ENCODE measurements around the gene NF1.

Gene NF1

DNA sequence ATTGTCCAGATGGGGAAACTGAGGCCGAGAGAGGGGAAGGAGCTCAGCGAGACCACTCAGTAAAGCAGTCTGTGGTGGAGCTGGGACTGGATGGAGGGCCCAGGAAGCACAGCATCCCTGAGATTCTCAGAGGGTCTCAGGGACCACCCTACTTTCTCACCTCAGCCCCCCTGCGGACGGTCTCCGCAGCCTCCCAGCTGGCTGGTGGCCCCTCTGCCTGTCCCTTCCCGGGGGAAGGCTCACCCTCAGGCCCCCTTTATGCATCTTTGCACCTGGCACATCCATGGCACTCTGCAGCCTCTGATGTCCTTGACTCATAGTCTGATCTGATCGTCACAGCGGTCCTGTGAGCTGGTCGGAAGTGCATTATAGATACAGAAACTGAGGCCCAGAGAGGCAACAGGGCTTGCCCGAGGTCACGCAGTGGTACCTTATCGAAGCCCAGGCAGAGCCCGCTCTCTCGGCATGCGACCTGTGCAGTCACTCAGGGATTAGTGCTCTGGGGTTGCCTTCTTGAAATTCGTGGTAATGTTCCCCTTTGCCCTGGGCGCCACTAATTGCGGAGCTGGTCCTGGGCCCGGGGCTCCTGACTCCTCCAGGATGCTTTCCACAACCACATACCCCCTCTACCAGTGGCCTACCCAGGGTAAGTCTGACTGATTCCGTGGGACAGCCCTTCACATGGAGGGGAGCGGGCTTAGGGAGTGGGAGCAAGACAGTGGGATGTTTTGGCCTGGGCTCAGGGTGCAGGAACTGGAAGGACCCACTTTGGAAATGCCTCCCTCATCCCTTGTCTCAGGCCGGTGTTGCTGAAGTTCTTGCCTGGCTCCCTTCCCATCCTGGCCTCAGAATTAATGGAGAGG, 321.1 kb downstream of the NF1 start:
- DNase-seq = no peak

DNA sequence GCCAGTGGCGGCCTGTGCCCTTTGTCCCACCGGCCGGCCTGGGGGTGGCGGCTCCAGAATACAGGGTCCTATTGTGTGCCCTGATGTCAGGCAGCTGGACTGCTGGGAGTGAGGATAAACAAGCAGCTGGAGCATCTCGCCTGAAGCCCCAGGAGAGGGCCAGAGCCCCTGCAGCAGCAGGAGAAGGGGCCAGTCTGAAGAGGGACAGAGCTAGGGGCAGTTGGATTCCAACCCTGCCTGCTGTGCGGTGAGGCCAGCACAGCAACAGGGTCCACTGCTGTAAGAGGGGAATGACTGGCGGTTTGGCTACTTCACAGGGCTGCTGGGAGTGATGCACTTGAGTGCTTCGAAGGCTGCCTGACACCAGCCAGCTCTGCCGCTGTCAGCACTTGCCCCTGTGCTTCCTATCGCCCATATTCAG, 321.7 kb downstream of the NF1 start:
- DNase-seq = no peak

DNA sequence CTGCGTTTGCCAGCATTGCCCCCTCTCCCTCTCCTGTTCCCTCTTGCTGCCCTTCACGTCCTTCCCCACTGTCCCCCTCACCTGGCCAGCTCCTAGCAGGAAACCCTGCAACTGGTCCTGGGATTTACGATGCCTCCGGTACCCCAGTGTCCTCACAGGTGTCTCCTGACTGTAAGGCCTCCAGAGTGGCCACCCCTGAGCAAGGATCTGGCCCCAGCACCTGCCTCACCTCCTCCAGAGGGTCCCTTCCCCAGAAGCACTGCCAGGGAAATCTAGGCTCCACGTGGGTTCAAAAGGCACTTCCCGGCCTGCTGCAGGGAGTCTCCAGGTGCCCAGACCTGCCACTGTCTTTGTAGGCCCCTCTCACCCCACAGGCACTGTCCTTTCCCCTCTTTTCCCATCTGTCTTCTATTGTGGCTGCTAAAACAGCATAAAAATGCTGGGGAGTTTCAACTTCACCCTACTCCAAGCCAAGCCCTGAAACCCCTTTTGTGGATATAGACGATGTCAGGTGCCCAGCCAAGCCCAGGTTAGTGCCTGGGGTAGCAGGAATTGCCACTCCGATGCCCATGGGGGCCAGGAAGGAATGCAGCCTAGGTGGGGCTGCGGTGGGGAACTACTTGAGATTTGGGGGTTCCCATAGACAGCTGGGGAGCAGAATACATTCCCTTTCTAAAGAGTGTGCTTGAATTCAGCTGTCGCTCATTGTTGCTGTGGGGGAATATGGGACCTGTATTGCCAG, 322.4 kb downstream of the NF1 start:
- DNase-seq = no peak

DNA sequence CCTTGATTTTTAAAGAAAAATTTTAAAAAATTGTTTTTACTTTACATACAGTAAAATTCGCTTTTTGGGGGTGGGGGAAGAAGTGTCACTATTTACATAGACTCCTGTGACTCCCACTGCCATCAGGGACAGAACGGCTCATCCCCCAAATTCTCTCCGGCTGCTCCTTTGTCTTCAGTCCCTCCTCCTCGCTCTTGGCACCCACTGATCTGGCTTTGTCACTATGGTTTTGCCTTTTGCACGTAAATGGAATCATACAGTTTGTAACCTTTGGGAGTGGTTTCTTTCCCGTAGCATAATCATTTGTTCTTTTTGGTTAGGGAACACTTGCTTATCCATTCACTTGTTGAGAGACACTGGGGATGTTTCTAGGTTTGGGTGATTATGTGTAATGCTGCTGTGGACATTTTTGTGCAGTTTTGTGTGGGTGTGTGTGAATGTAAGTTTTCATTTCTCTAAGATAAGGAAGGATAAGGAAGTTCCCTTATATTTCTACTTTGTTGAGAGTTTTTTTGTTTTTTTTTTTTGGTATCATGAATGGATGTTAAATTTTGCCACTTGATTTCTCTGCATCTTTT, 324.1 kb downstream of the NF1 start:
- DNase-seq = no peak

DNA sequence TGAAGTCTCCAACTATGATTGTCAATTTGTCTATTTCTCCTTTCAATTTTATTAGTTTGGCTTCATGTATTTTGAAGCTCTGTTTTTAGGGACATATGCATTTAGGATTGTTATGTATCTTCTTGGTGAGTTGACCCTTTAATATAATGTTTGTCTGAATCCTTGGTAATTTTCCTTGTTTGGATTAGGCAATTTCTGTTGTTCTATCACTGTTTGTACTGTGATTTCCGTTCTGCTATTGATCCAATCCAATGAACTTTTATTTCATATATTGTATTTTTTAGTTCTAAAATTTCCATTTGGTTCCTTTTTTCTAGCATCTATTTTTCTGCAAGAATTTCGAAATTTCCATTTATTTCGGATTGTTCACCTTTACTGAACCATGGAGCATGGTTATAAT, 327.7 kb downstream of the NF1 start:
- DNase-seq = no peak

DNA sequence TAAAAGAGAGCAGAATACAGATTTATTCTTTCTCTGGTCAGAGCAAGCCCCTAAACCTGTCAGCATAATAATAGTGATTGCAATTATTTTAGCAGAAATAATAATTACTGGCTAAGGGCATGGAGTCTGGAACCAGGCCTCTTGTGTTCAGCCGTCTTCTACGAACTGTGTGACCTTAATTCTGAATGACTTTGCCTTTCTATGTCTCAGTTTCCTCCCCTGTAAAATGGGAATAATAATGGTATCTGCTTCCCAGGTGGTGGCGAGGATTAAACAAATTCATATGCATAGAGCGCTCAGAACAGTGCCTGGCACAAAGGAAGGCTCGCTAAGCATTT, 330.1 kb downstream of the NF1 start:
- DNase-seq = no peak

DNA sequence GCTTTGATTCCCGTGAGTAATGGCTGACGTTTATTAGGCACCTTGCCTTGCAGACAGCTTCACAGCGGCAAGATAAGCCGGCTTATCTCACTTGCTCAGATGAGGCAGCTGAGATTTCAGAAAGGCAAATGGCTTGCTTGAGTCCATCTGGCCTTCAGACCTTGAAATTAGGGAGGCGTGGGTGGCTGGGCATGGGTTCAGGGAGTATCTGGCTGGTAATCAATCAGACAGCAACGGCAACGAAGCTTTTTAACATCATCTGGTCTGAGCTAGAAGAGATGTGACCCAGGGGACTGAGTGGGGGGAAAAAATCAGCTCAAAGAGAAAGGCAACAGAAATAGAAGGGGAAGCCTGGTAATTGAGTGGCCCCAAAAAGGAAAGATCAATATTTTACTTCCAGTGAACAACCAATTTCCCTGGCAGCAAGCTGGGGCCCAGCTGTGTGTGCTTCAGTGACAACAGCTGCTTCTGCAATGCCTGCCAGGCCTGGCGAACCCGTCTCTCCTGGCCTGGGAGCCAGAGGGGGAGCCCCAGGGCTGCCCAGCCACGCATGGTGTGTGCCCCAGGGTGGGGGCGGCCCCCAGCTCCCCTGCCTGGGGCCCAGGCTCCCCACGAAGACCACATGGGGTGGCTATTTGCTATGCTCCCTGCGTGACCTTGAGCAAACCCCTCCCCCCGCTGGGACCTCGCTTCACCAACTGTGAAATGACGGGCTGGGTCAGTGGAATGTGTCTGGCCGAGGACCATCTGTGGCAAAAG, 330.7 kb downstream of the NF1 start:
- DNase-seq = peak; percentile 99

Data from NCI-H82 (cell line).